Kidney (tissue), 14 donors: ENCODE results near the gene RANBP1. TPM values are rescaled to one million over a fixed set of nuclear protein-coding genes. Genes with fewer than 3 reads are reported as not detected.

ENCODE experiments used
- DNase-seq, 5 donors: peaks; one replicate each; pipeline ENCODE4 v3.0.0-alpha.2; 2013 to 2020
- FAIRE-seq: peaks from 2 replicates; lab custom pipeline; 2012; peaks lifted over from hg19 to GRCh38; lab: Jason Lieb, UNC
- H3K27ac ChIP-seq, 2 donors: one replicate each; pipeline ENCODE4 v1.7.0; 2013; ENCODE audit warnings: low read depth in 2 of 2, low read length in 2 of 2, inconsistent platforms in 1 of 2
- H3K27me3 ChIP-seq: one replicate; pipeline ENCODE4 v1.7.1; 2013; ENCODE audit warnings: low read length, inconsistent platforms; ENCODE audit not compliant: control insufficient read depth, insufficient read depth
- H3K36me3 ChIP-seq, 3 donors: one replicate each; pipeline versions ENCODE4 v1.7.0 to v1.7.1; 2013; ENCODE audit warnings: low read length in 3 of 3, control low read depth in 1 of 3, inconsistent platforms in 1 of 3; ENCODE audit not compliant: insufficient read depth in 3 of 3, control insufficient read depth in 2 of 3
- H3K4me1 ChIP-seq, 3 donors: one replicate each; pipeline versions ENCODE4 v1.7.0 to v1.7.1; 2013; ENCODE audit warnings: low read length in 3 of 3, inconsistent platforms in 1 of 3, low read depth in 1 of 3; ENCODE audit not compliant: control insufficient read depth in 2 of 3, insufficient read depth in 2 of 3
- H3K4me3 ChIP-seq, 3 donors: one replicate each; pipeline versions ENCODE4 v1.7.0 to v1.8.1; 2013; ENCODE audit warnings: low read length in 3 of 3, control low read depth in 1 of 3, inconsistent platforms in 1 of 3
- H3K9ac ChIP-seq, 3 donors: one replicate each; pipeline versions ENCODE4 v1.7.0 to v1.7.1; 2013; ENCODE audit warnings: low read length in 3 of 3, control low read depth in 1 of 3, inconsistent platforms in 1 of 3
- H3K9me3 ChIP-seq, 3 donors: one replicate each; pipeline versions ENCODE4 v1.7.0 to v1.7.1; 2013; ENCODE audit warnings: low read length in 3 of 3, control low read depth in 1 of 3, inconsistent platforms in 1 of 3; ENCODE audit not compliant: control insufficient read depth in 2 of 3, insufficient read depth in 1 of 3
- intact Hi-C: fragments of 100-400 bp; cut with DNase I; formaldehyde crosslinking; loops from one replicate; pipeline ENCODE4 v1.11.1; 2022
- polyA plus RNA-seq: library from polyadenylated mRNA; stranded (reverse); fragments of 350-450 nt; fragmentation: Illumina TruSeq; extraction: RNeasy Lipid Tissue Mini Kit (QIAGEN cat#74804); gene quantifications from one replicate; pipeline ENCODE4 v1.2.3, GENCODE V29; 2014; ENCODE audit warnings: low read depth, low replicate concordance; ENCODE audit not compliant: insufficient read depth
- total RNA-seq: library from RNA; stranded (reverse); fragmentation: NEBNext Ultra II Directional; extraction: Animal tissue kit (Norgen Biotek cat#: 25700); gene quantifications from one replicate; pipeline ENCODE4 v1.2.1, GENCODE V29; 2021
- TF ChIP-seq, protein P1 (sequence below): IDR thresholded peaks from 3 replicates; pipeline ENCODE4 v1.5.1; 2012; ENCODE audit warnings: mild to moderate bottlenecking, moderate library complexity, borderline replicate concordance; ENCODE audit not compliant: insufficient read depth; ENCODE audit errors: extremely low read depth
- donor health status: control.
- donor health status: control.
- donor health status: control.
- donor health status: control.
- donor health status: control.
- donor health status: DM: yes; HTN: yes; CAD: no.
- donor health status: Normal renal cell carcinoma (clear cell type).

RANBP1 gene
- total and polyA plus RNA-seq, 2 donors from 2014 or later = 67.2 to 80.5 TPM

- TF ChIP-seq, protein P1, sequence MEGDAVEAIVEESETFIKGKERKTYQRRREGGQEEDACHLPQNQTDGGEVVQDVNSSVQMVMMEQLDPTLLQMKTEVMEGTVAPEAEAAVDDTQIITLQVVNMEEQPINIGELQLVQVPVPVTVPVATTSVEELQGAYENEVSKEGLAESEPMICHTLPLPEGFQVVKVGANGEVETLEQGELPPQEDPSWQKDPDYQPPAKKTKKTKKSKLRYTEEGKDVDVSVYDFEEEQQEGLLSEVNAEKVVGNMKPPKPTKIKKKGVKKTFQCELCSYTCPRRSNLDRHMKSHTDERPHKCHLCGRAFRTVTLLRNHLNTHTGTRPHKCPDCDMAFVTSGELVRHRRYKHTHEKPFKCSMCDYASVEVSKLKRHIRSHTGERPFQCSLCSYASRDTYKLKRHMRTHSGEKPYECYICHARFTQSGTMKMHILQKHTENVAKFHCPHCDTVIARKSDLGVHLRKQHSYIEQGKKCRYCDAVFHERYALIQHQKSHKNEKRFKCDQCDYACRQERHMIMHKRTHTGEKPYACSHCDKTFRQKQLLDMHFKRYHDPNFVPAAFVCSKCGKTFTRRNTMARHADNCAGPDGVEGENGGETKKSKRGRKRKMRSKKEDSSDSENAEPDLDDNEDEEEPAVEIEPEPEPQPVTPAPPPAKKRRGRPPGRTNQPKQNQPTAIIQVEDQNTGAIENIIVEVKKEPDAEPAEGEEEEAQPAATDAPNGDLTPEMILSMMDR = no peak
- Histone ChIP-seq H3K4me3 (no peak overlapping the region), H3K9ac (no peak overlapping the region), H3K36me3 (peaks cover 30 to 70% (median 66%) of the 10 kb centered on the region in 3 donors), H3K9me3 (no peaks in the 10 kb centered on the region), H3K27ac (no peak overlapping the region), H3K27me3 (no peaks in the 10 kb centered on the region), H3K4me1 (peaks cover 0 to 5% (median 0%) of the 10 kb centered on the region in 3 donors)
- intact Hi-C loops = no loop called here
- FAIRE-seq (no peak), DNase-seq (peak in 1 of 5 donors; percentile 27)
Measured at GRCh38 chr22:20091690-20092476, 24.0 kb upstream of the RANBP1 start.

GRCh38 chr22:20092477-20092854 is 23.4 kb upstream of the RANBP1 start:
- Histone ChIP-seq H3K27ac (no peak overlapping the region), H3K27me3 (no peaks in the 10 kb centered on the region), H3K4me3 (no peak overlapping the region), H3K4me1 (peaks cover 0 to 5% (median 0%) of the 10 kb centered on the region in 3 donors), H3K9me3 (peaks cover 0 to 2% (median 0%) of the 10 kb centered on the region in 3 donors), H3K36me3 (peaks cover 30 to 70% (median 60%) of the 10 kb centered on the region in 3 donors), H3K9ac (no peak overlapping the region)
- TF ChIP-seq, protein P1 = no peak
- intact Hi-C loops = no loop called here
- FAIRE-seq = no peak
- peak in 1 of 5 donors; percentile 58 for DNase-seq

GRCh38 chr22:20093418-20094196 is 22.3 kb upstream of the RANBP1 start:
- Histone ChIP-seq H3K4me3 (no peak overlapping the region), H3K4me1 (peaks cover 0 to 5% (median 0%) of the 10 kb centered on the region in 3 donors), H3K27me3 (no peaks in the 10 kb centered on the region), H3K36me3 (peaks cover 33 to 61% (median 56%) of the 10 kb centered on the region in 3 donors), H3K27ac (peak overlapping the region in 1 of 2 donors; percentile 0), H3K9ac (no peak overlapping the region), H3K9me3 (peaks cover 0 to 2% (median 0%) of the 10 kb centered on the region in 3 donors)
- intact Hi-C loops = no loop called here
- TF ChIP-seq, protein P1 = no peak
- peak in 1 of 5 donors; percentile 26 for DNase-seq
- FAIRE-seq = no peak
